BJ (cell line): ENCODE data around the gene L3MBTL4. TPM values are rescaled to one million over a fixed set of nuclear protein-coding genes. Genes with fewer than 3 reads are reported as not detected.

Experiments
- CTCF ChIA-PET: fragments of 350-600 bp; formaldehyde crosslinking; extraction: SDS; loops from one replicate; lab custom pipeline; 2021; ENCODE audit warnings: antibody characterized with exemption, inconsistent platforms; lab: Yijun Ruan, JAX
- POLR2A ChIA-PET: fragments of 300-600 bp; sonication (Branson Sonifier 250); formaldehyde crosslinking; extraction: SDS; loops from one replicate; lab custom pipeline; 2021; ENCODE audit warnings: antibody characterized with exemption; lab: Charles Lee
- DNase-seq: peaks from one replicate; pipeline ENCODE4 v3.0.0-alpha.2; 2011; ENCODE audit warnings: low read depth
- H3K27me3 ChIP-seq: 2 replicates; pipeline ENCODE4 v1.6.0; 2011; ENCODE audit warnings: low read length; ENCODE audit not compliant: control insufficient read depth, insufficient read depth
- H3K36me3 ChIP-seq: 2 replicates; pipeline ENCODE4 v1.5.1; 2011; ENCODE audit warnings: low read length; ENCODE audit not compliant: control insufficient read depth, insufficient read depth
- H3K4me3 ChIP-seq: 2 replicates; pipeline ENCODE4 v1.5.1; 2011; ENCODE audit warnings: low read depth, mild to moderate bottlenecking, control low read depth, low read length
- CTCF ChIP-seq: IDR thresholded peaks from 2 replicates; pipeline ENCODE4 v1.5.1; 2011; ENCODE audit warnings: low read depth, mild to moderate bottlenecking, control low read depth, inconsistent platforms, low read length, moderate library complexity; ENCODE audit not compliant: insufficient read depth
- polyA plus RNA-seq: library from polyadenylated mRNA; depleted of rRNA; stranded (reverse); fragments of >200 nt; gene quantifications from 2 replicates; pipeline ENCODE4 v1.2.3, GENCODE V29; 2011

Gene L3MBTL4
- polyA plus RNA-seq, 1 experiment, result not detected

GRCh38 chr18:6113650-6114049, 301.1 kb downstream of the L3MBTL4 start:
- ChIA-PET POLR2A (no interaction called here), CTCF (no interaction called here)
- no peak overlapping the region for H3K4me3 ChIP-seq
- no peak for TF ChIP-seq CTCF
- H3K27me3 ChIP-seq, result no peaks in the 10 kb centered on the region
- no peak for DNase-seq
- no peaks in the 10 kb centered on the region for H3K36me3 ChIP-seq

GRCh38 chr18:6111726-6112125, 303.0 kb downstream of the L3MBTL4 start:
- CTCF ChIA-PET, result no interaction called here
- H3K36me3 ChIP-seq, result no peaks in the 10 kb centered on the region
- H3K27me3 ChIP-seq, result no peaks in the 10 kb centered on the region
- POLR2A ChIA-PET, result no interaction called here
- no peak for TF ChIP-seq CTCF
- DNase-seq, result no peak
- no peak overlapping the region for H3K4me3 ChIP-seq

- H3K4me3 ChIP-seq, result no peak overlapping the region
- no peaks in the 10 kb centered on the region for H3K36me3 ChIP-seq
- ChIA-PET POLR2A (no interaction called here), CTCF (no interaction called here)
- TF ChIP-seq CTCF, result no peak
- DNase-seq, result no peak
- H3K27me3 ChIP-seq, result no peaks in the 10 kb centered on the region
Observed at GRCh38 chr18:6109743-6110142, 305.0 kb downstream of the L3MBTL4 start.

GRCh38 chr18:6107794-6108193, 306.9 kb downstream of the L3MBTL4 start:
- no peak overlapping the region for H3K4me3 ChIP-seq
- POLR2A ChIA-PET, result no interaction called here
- DNase-seq, result no peak
- CTCF ChIA-PET, result no interaction called here
- no peak for TF ChIP-seq CTCF
- H3K36me3 ChIP-seq, result no peaks in the 10 kb centered on the region
- H3K27me3 ChIP-seq, result no peaks in the 10 kb centered on the region

GRCh38 chr18:6106091-6106685, 308.5 kb downstream of the L3MBTL4 start:
- ChIA-PET POLR2A (no interaction called here), CTCF (no interaction called here)
- no peak for TF ChIP-seq CTCF
- no peak for DNase-seq
- no peaks in the 10 kb centered on the region for H3K27me3 ChIP-seq
- no peak overlapping the region for H3K4me3 ChIP-seq
- H3K36me3 ChIP-seq, result no peaks in the 10 kb centered on the region
